Stomach (tissue), 4 donors: Measurements from ENCODE around the gene CD3D.

Experiments
- CTCF ChIP-seq, 7 experiments: fragments of 450-650 bp in 4 of 7; fragments of 200-600 bp in 3 of 7; sonication (generic) in 3 of 7; IDR thresholded peaks; one replicate each; pipeline ENCODE4 v1.5.1; 2016 to 2019; ENCODE audit warnings: antibody characterized with exemption in 7 of 7, control low read depth in 2 of 7, mild to moderate bottlenecking in 1 of 7
- EP300 ChIP-seq: sonication (generic); formaldehyde crosslinking; IDR thresholded peaks from one replicate; pipeline ENCODE4 v1.6.1; 2017; ENCODE audit warnings: antibody characterized with exemption
- POLR2A ChIP-seq, 4 donors: fragments of 450-650 bp; IDR thresholded peaks; one replicate each; pipeline ENCODE4 v1.6.1; 2016; ENCODE audit warnings: antibody characterized with exemption in 4 of 4, control low read depth in 2 of 4, mild to moderate bottlenecking in 1 of 4, moderate library complexity in 1 of 4

DNA sequence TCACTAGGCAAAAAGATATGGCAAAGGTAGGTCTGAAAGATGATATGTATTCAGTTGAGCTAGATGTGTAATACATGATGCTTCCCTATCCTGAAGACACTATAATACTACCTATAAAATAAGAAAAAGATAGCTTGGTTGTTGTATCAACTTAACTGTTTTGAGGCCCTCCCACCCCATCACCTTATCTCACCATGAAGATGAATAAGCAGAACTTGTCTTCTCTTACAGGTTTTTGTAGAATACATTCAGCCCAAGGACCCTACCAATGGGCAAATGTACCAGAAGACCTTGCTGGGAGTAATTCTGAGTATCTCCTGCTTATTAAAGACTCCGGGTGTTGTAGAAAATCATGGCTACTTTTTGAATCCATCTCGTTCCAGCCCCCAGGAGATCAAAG lies 30.8 kb upstream of the CD3D start:
- no peak for TF ChIP-seq CTCF (IDR thresholded peaks at IDR 0.05)
- no peak for TF ChIP-seq EP300
- no peak for TF ChIP-seq POLR2A (IDR thresholded peaks at IDR 0.05)
